ENCODE measurements around the gene TGM1. TPM values are rescaled to one million over a fixed set of nuclear protein-coding genes. Genes with fewer than 3 reads are reported as not detected.
"Not testable (repeated sequence)": the region's sequence is repeated elsewhere in the genome, so short reads cannot be mapped to it uniquely, and the experiment has no call there.

TGM1 gene
- total RNA-seq, 1 donor from 2014 or later = 1.8 TPM

- no peak for ATAC-seq
- peak; percentile 31 for DNase-seq (ENCODE audit: low spot score)
Measured at GRCh38 chr14:24236689-24237462, 26.1 kb downstream of the TGM1 start.

GRCh38 chr14:24235804-24236688 lies 26.9 kb downstream of the TGM1 start:
- DNase-seq (ENCODE audit: low spot score) (peak; percentile 33), ATAC-seq (no peak)

GRCh38 chr14:24234095-24235005 lies 28.6 kb downstream of the TGM1 start:
- no peak for DNase-seq (ENCODE audit: low spot score)

GRCh38 chr14:24233538-24233866 lies 29.5 kb downstream of the TGM1 start:
- no peak for ATAC-seq
- peak; percentile 37 for DNase-seq (ENCODE audit: low spot score)

More at GRCh38 chr14:24234095-24235005, 28.6 kb downstream of the TGM1 start:
- ATAC-seq = no peak

GRCh38 chr14:24232645-24233537 lies 30.1 kb downstream of the TGM1 start, which contains the start of gene GMPR2:
Gene GMPR2 (plus strand): TSS chr14:24232929. CDS start chr14:24233254, 325 bp downstream.
- DNase-seq (ENCODE audit: low spot score) (no peak), ATAC-seq (peak; percentile 72)

GRCh38 chr14:24232121-24232644 lies 30.8 kb downstream of the TGM1 start, which contains the start of gene NEDD8:
Gene NEDD8 (minus strand): TSS chr14:24232367. CDS start chr14:24232267, 100 bp downstream.
- peak; percentile 91 for ATAC-seq

GRCh38 chr14:24231263-24232120 lies 31.5 kb downstream of the TGM1 start:
- no peak for ATAC-seq
- no peak for DNase-seq (ENCODE audit: low spot score)

More at GRCh38 chr14:24232121-24232644, 30.8 kb downstream of the TGM1 start, which contains the start of gene NEDD8:
- DNase-seq (ENCODE audit: low spot score) = peak; percentile 91

- DNase-seq (ENCODE audit: low spot score) (no peak), ATAC-seq (no peak)
Measured at GRCh38 chr14:24228902-24229301, 34.1 kb downstream of the TGM1 start.

GRCh38 chr14:24226473-24226872 lies 36.5 kb downstream of the TGM1 start:
- ATAC-seq (no peak), DNase-seq (ENCODE audit: low spot score) (no peak)

- DNase-seq (ENCODE audit: low spot score) (peak; percentile 1), ATAC-seq (no peak)
Measured at GRCh38 chr14:24224618-24225071, 38.3 kb downstream of the TGM1 start.

GRCh38 chr14:24222987-24223386 lies 40.0 kb downstream of the TGM1 start:
- not testable (repeated sequence) for ATAC-seq
- DNase-seq (ENCODE audit: low spot score) = peak; percentile 8

GRCh38 chr14:24219521-24219920 lies 43.5 kb downstream of the TGM1 start:
- ATAC-seq (no peak), DNase-seq (ENCODE audit: low spot score) (peak; percentile 14)

- ATAC-seq (no peak), DNase-seq (ENCODE audit: low spot score) (no peak)
Measured at GRCh38 chr14:24219080-24219479, 43.9 kb downstream of the TGM1 start.

- peak; percentile 7 for DNase-seq (ENCODE audit: low spot score)
- not testable (repeated sequence) for ATAC-seq
Measured at GRCh38 chr14:24216876-24217275, 46.1 kb downstream of the TGM1 start.

GRCh38 chr14:24216345-24216699 lies 46.7 kb downstream of the TGM1 start:
- ATAC-seq = no peak
- DNase-seq (ENCODE audit: low spot score) = no peak

GRCh38 chr14:24215495-24216344 lies 47.3 kb downstream of the TGM1 start, which contains the start of gene MDP1:
Gene MDP1 (minus strand): TSS chr14:24216066. CDS start chr14:24215955, 111 bp downstream.
- peak; percentile 88 for ATAC-seq

More at GRCh38 chr14:24215495-24216344, 47.3 kb downstream of the TGM1 start, which contains the start of gene MDP1:
- DNase-seq (ENCODE audit: low spot score) = peak; percentile 83

All from left lobe of liver (tissue), 2 donors.